HEK293 (cell line): Measurements from ENCODE around the gene SPRED3.

ENCODE experiments used
- ZNF654 ChIP-seq: fragments of 450-650 bp; formaldehyde crosslinking; IDR thresholded peaks from 2 replicates; pipeline ENCODE4 v1.5.1; 2016; ENCODE audit warnings: low read depth, missing biosample characterization, missing genetic modification characterization
- ZNF664 ChIP-seq: fragments of 450-650 bp; formaldehyde crosslinking; IDR thresholded peaks from 2 replicates; pipeline ENCODE4 v1.5.1; 2016; ENCODE audit warnings: missing biosample characterization, missing genetic modification characterization
- TF ChIP-seq, protein P1 (sequence below): fragments of 450-650 bp; formaldehyde crosslinking; IDR thresholded peaks from 2 replicates; pipeline ENCODE4 v1.5.1; 2016; ENCODE audit warnings: missing biosample characterization, missing genetic modification characterization
- TF ChIP-seq, protein P2 (sequence below): fragments of 450-650 bp; formaldehyde crosslinking; IDR thresholded peaks from 2 replicates; pipeline ENCODE4; 2016; ENCODE audit warnings: missing biosample characterization, missing genetic modification characterization
- TF ChIP-seq, protein P3 (sequence below): fragments of 450-650 bp; formaldehyde crosslinking; IDR thresholded peaks from 2 replicates; pipeline ENCODE4 v1.5.1; 2016; ENCODE audit warnings: missing biosample characterization, missing genetic modification characterization
- TF ChIP-seq, protein P4 (sequence below): fragments of 450-650 bp; formaldehyde crosslinking; IDR thresholded peaks from 2 replicates; pipeline ENCODE4 v1.5.1; 2016; ENCODE audit warnings: missing biosample characterization, missing genetic modification characterization

DNA sequence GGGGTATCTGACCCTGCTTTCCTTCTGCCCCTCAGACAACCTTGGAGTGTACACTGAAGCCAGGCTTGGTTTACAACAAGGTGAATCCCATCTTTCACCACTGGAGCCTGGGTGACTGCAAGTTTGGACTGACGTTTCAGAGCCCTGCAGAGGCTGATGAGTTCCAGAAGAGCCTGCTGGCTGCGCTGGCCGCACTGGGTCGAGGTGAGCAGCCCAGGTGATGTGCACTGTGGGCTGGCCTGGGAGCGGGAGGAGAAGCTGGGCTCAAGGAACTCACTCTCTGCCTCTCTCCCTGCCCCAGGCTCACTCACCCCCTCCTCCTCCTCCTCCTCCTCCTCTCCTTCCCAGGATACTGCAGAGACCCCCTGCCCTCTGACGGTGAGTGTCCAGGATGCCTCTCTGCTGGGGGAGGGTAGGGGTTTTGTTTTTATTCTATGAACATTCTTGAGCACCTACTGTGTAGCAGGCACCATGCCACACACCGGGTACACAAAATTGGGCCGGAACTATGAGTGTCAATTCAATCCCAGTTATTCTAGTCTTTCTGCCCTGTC, 3.5 kb downstream of the SPRED3 start:
- TF ChIP-seq, protein P1, sequence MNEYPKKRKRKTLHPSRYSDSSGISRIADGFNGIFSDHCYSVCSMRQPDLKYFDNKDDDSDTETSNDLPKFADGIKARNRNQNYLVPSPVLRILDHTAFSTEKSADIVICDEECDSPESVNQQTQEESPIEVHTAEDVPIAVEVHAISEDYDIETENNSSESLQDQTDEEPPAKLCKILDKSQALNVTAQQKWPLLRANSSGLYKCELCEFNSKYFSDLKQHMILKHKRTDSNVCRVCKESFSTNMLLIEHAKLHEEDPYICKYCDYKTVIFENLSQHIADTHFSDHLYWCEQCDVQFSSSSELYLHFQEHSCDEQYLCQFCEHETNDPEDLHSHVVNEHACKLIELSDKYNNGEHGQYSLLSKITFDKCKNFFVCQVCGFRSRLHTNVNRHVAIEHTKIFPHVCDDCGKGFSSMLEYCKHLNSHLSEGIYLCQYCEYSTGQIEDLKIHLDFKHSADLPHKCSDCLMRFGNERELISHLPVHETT (tag by site-specific recombination) = no peak
- TF ChIP-seq, protein P2, sequence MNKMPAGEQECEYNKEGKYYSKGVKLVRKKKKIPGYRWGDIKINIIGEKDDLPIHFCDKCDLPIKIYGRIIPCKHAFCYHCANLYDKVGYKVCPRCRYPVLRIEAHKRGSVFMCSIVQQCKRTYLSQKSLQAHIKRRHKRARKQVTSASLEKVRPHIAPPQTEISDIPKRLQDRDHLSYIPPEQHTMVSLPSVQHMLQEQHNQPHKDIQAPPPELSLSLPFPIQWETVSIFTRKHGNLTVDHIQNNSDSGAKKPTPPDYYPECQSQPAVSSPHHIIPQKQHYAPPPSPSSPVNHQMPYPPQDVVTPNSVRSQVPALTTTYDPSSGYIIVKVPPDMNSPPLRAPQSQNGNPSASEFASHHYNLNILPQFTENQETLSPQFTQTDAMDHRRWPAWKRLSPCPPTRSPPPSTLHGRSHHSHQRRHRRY (tag by site-specific recombination) = no peak
- TF ChIP-seq, protein P3, sequence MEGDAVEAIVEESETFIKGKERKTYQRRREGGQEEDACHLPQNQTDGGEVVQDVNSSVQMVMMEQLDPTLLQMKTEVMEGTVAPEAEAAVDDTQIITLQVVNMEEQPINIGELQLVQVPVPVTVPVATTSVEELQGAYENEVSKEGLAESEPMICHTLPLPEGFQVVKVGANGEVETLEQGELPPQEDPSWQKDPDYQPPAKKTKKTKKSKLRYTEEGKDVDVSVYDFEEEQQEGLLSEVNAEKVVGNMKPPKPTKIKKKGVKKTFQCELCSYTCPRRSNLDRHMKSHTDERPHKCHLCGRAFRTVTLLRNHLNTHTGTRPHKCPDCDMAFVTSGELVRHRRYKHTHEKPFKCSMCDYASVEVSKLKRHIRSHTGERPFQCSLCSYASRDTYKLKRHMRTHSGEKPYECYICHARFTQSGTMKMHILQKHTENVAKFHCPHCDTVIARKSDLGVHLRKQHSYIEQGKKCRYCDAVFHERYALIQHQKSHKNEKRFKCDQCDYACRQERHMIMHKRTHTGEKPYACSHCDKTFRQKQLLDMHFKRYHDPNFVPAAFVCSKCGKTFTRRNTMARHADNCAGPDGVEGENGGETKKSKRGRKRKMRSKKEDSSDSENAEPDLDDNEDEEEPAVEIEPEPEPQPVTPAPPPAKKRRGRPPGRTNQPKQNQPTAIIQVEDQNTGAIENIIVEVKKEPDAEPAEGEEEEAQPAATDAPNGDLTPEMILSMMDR (tag by site-specific recombination) = no peak
- TF ChIP-seq ZNF654 (tag by site-specific recombination) (no peak), ZNF664 (tag by site-specific recombination) (no peak)
- TF ChIP-seq, protein P4, sequence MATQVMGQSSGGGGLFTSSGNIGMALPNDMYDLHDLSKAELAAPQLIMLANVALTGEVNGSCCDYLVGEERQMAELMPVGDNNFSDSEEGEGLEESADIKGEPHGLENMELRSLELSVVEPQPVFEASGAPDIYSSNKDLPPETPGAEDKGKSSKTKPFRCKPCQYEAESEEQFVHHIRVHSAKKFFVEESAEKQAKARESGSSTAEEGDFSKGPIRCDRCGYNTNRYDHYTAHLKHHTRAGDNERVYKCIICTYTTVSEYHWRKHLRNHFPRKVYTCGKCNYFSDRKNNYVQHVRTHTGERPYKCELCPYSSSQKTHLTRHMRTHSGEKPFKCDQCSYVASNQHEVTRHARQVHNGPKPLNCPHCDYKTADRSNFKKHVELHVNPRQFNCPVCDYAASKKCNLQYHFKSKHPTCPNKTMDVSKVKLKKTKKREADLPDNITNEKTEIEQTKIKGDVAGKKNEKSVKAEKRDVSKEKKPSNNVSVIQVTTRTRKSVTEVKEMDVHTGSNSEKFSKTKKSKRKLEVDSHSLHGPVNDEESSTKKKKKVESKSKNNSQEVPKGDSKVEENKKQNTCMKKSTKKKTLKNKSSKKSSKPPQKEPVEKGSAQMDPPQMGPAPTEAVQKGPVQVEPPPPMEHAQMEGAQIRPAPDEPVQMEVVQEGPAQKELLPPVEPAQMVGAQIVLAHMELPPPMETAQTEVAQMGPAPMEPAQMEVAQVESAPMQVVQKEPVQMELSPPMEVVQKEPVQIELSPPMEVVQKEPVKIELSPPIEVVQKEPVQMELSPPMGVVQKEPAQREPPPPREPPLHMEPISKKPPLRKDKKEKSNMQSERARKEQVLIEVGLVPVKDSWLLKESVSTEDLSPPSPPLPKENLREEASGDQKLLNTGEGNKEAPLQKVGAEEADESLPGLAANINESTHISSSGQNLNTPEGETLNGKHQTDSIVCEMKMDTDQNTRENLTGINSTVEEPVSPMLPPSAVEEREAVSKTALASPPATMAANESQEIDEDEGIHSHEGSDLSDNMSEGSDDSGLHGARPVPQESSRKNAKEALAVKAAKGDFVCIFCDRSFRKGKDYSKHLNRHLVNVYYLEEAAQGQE (tag by site-specific recombination) = no peak
